ENCODE data around the gene KIFAP3.
"Not testable (repeated sequence)": the region's sequence is repeated elsewhere in the genome, so short reads cannot be mapped to it uniquely, and the experiment has no call there.

KIFAP3 gene

DNA sequence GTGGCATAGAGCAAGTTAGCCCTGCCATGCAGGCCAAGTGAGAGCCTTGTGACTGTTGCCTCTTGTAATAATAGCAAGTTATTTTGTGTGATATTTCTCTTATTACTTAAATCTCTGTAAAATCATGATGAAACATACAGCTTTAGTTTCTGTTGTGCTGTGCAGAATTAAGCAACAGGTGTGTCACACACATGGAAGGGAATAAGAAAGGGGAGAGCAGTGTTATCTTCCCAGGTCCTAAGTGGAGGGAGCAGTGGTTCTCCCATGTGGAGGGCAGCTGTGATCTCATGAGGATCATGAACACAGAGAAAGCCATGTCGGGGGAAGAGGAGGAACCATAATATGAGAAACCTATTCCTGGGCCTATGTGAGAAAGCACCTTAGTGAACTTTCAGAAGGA lies 155.6 kb downstream of the KIFAP3 start:
- H3K36me3 Mint-ChIP-seq (ENCODE audit: low read depth) = no peaks in the 10 kb centered on the region
- H3K9me3 Mint-ChIP-seq = no peaks in the 10 kb centered on the region
- no peak overlapping the region for H3K27ac Mint-ChIP-seq
- TF ChIP-seq, protein P1, sequence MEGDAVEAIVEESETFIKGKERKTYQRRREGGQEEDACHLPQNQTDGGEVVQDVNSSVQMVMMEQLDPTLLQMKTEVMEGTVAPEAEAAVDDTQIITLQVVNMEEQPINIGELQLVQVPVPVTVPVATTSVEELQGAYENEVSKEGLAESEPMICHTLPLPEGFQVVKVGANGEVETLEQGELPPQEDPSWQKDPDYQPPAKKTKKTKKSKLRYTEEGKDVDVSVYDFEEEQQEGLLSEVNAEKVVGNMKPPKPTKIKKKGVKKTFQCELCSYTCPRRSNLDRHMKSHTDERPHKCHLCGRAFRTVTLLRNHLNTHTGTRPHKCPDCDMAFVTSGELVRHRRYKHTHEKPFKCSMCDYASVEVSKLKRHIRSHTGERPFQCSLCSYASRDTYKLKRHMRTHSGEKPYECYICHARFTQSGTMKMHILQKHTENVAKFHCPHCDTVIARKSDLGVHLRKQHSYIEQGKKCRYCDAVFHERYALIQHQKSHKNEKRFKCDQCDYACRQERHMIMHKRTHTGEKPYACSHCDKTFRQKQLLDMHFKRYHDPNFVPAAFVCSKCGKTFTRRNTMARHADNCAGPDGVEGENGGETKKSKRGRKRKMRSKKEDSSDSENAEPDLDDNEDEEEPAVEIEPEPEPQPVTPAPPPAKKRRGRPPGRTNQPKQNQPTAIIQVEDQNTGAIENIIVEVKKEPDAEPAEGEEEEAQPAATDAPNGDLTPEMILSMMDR (IDR thresholded peaks at IDR 0.05) = no peak
- H3K4me1 Mint-ChIP-seq = no peaks in the 10 kb centered on the region
- no peaks in the 10 kb centered on the region for H3K27me3 Mint-ChIP-seq (ENCODE audit: low read depth, poor library complexity)
- DNase-seq = no peak
- no peak overlapping the region for H3K4me3 Mint-ChIP-seq

GRCh38 chr1:169918220-169918619 lies 156.3 kb downstream of the KIFAP3 start:
- not testable (repeated sequence) for H3K4me1 Mint-ChIP-seq; H3K36me3 Mint-ChIP-seq (ENCODE audit: low read depth); H3K27ac Mint-ChIP-seq; H3K27me3 Mint-ChIP-seq (ENCODE audit: low read depth, poor library complexity); H3K4me3 Mint-ChIP-seq; H3K9me3 Mint-ChIP-seq; DNase-seq

- no peaks in the 10 kb centered on the region for H3K36me3 Mint-ChIP-seq (ENCODE audit: low read depth)
- no peak for DNase-seq
Observed at GRCh38 chr1:169915150-169915549, 159.3 kb downstream of the KIFAP3 start.

GRCh38 chr1:169914531-169914930 lies 160.0 kb downstream of the KIFAP3 start:
- H3K27me3 Mint-ChIP-seq (ENCODE audit: low read depth, poor library complexity) = no peaks in the 10 kb centered on the region
- TF ChIP-seq, protein P1 (IDR thresholded peaks at IDR 0.05) = no peak
- no peaks in the 10 kb centered on the region for H3K36me3 Mint-ChIP-seq (ENCODE audit: low read depth)
- H3K4me1 Mint-ChIP-seq = no peaks in the 10 kb centered on the region
- no peak overlapping the region for H3K27ac Mint-ChIP-seq
- no peak overlapping the region for H3K4me3 Mint-ChIP-seq
- no peak for DNase-seq
- no peaks in the 10 kb centered on the region for H3K9me3 Mint-ChIP-seq

More at GRCh38 chr1:169915150-169915549, 159.3 kb downstream of the KIFAP3 start:
- Mint-ChIP-seq H3K4me1 (no peaks in the 10 kb centered on the region), H3K4me3 (no peak overlapping the region), H3K27me3 (ENCODE audit: low read depth, poor library complexity) (no peaks in the 10 kb centered on the region), H3K27ac (no peak overlapping the region), H3K9me3 (no peaks in the 10 kb centered on the region)
- TF ChIP-seq, protein P1 (IDR thresholded peaks at IDR 0.05) = no peak

- Mint-ChIP-seq H3K4me3 (no peak overlapping the region), H3K27me3 (ENCODE audit: low read depth, poor library complexity) (no peaks in the 10 kb centered on the region), H3K36me3 (ENCODE audit: low read depth) (no peaks in the 10 kb centered on the region), H3K4me1 (no peaks in the 10 kb centered on the region), H3K9me3 (no peaks in the 10 kb centered on the region), H3K27ac (no peak overlapping the region)
- TF ChIP-seq, protein P1 (IDR thresholded peaks at IDR 0.05) = no peak
- DNase-seq = no peak
Observed at GRCh38 chr1:169909499-169909898, 165.0 kb downstream of the KIFAP3 start.

DNA sequence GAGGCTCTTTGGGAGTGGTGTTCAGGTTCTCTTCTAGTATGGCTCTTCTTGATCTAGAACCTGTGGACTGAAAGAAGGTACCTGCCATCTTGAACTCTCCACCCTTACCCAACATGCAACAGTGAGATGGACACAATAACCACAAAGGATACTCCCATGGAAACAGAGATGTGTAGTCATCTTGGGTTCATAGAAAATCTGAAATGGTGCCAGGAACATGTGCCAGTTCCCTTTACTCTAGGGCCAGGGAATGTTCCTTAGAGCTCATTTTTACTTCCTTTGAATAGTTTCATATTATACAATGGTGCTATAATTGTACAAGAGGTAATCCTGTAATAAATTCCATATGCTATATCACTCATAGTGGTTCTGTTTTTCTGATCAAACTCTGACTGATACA lies 167.6 kb downstream of the KIFAP3 start:
- TF ChIP-seq, protein P1 (IDR thresholded peaks at IDR 0.05) = no peak
- Mint-ChIP-seq H3K4me3 (no peak overlapping the region), H3K27ac (no peak overlapping the region), H3K27me3 (ENCODE audit: low read depth, poor library complexity) (no peaks in the 10 kb centered on the region), H3K36me3 (ENCODE audit: low read depth) (no peaks in the 10 kb centered on the region), H3K4me1 (peaks cover 6% of the 10 kb centered on the region), H3K9me3 (no peaks in the 10 kb centered on the region)
- DNase-seq = no peak

Data from nephron progenitor cell (in vitro differentiated cells).